Aorta (tissue), 5 donors: Measurements from ENCODE around the gene AZU1. TPM values are rescaled to one million over a fixed set of nuclear protein-coding genes. Genes with fewer than 3 reads are reported as not detected.
A peak's percentile ranks its signal among the peaks of the same experiment; 100 is the strongest.
"Not testable (repeated sequence)": the region's sequence is repeated elsewhere in the genome, so short reads cannot be mapped to it uniquely, and the experiment has no call there.

Source experiments
- ATAC-seq: fragments of 200-7000 bp; cut with Tn5 transposase; one replicate; pipeline ENCODE4 v1.9.1; 2022; ENCODE audit warnings: moderate library complexity; ENCODE audit not compliant: low FRiP score
- DNase-seq, 2 donors: peaks; one replicate each; pipeline ENCODE4 v3.0.0-alpha.2; 2020
- H3K27ac ChIP-seq, 2 donors: one replicate each; pipeline ENCODE4 v1.5.1; 2013; ENCODE audit warnings: low read length in 2 of 2, mild to moderate bottlenecking in 2 of 2, moderate library complexity in 2 of 2, control low read depth in 1 of 2, inconsistent platforms in 1 of 2, low read depth in 1 of 2
- H3K27me3 ChIP-seq, 2 donors: one replicate each; pipeline ENCODE4 v1.6.1; 2013; ENCODE audit warnings: control low read depth in 1 of 2, low read length in 1 of 2, mild to moderate bottlenecking in 1 of 2, moderate library complexity in 1 of 2; ENCODE audit not compliant: insufficient read depth in 2 of 2, control insufficient read depth in 1 of 2
- H3K36me3 ChIP-seq, 2 donors: one replicate each; pipeline ENCODE4 v1.6.1; 2013; ENCODE audit warnings: control low read depth in 1 of 2, low read length in 1 of 2, mild to moderate bottlenecking in 1 of 2; ENCODE audit not compliant: insufficient read depth in 2 of 2, control insufficient read depth in 1 of 2
- H3K4me1 ChIP-seq, 2 donors: one replicate each; pipeline ENCODE4 v1.6.1; 2013; ENCODE audit warnings: low read length in 2 of 2, control low read depth in 1 of 2, mild to moderate bottlenecking in 1 of 2, moderate library complexity in 1 of 2; ENCODE audit not compliant: insufficient read depth in 2 of 2, control insufficient read depth in 1 of 2
- H3K4me3 ChIP-seq, 2 donors: one replicate each; pipeline ENCODE4 v1.5.1; 2013; ENCODE audit warnings: low read length in 2 of 2, control low read depth in 1 of 2, mild to moderate bottlenecking in 1 of 2
- H3K9me3 ChIP-seq: one replicate; pipeline ENCODE4 v1.6.1; 2013; ENCODE audit warnings: mild to moderate bottlenecking, low read length; ENCODE audit not compliant: control insufficient read depth
- WGBS, 2 donors: extraction: QIAGEN DNeasy Blood & Tissue Kit; methylation state at CpG; one replicate each; pipeline ENCODE4 v1.1.7; 2013; 5-methylcytosine and 5-hydroxymethylcytosine counted together
- intact Hi-C, 2 donors: fragments of 100-400 bp; cut with DNase I; formaldehyde crosslinking; loops; one replicate each; pipeline versions ENCODE4 v1.14.2 to v1.15.0; 2022
- polyA plus RNA-seq, 2 donors: library from polyadenylated mRNA; stranded (reverse); fragments of 200-250 nt; gene quantifications; one replicate each; pipeline ENCODE4 v1.2.3, GENCODE V29; 2013
- total RNA-seq, 2 donors: library from RNA; stranded (reverse); fragmentation: NEBNext Ultra II Directional; extraction: Animal tissue kit (Norgen Biotek cat#: 25700); gene quantifications; one replicate each; pipeline ENCODE4 v1.2.1, GENCODE V29; 2021
- donor health status: healthy with polysubstance abuse.
- donor health status: Bipolar disorder and iron deficiency.
- donor health status: DM: no; HTN: no; CAD: no.
- donor health status: DM: no; HTN: no; CAD: no.
- donor health status: DM: yes; HTN: yes; CAD: no.

The AZU1 gene
- total and polyA plus RNA-seq, 4 donors, result 0.49 to 0.72 TPM; not detected in 2

DNA sequence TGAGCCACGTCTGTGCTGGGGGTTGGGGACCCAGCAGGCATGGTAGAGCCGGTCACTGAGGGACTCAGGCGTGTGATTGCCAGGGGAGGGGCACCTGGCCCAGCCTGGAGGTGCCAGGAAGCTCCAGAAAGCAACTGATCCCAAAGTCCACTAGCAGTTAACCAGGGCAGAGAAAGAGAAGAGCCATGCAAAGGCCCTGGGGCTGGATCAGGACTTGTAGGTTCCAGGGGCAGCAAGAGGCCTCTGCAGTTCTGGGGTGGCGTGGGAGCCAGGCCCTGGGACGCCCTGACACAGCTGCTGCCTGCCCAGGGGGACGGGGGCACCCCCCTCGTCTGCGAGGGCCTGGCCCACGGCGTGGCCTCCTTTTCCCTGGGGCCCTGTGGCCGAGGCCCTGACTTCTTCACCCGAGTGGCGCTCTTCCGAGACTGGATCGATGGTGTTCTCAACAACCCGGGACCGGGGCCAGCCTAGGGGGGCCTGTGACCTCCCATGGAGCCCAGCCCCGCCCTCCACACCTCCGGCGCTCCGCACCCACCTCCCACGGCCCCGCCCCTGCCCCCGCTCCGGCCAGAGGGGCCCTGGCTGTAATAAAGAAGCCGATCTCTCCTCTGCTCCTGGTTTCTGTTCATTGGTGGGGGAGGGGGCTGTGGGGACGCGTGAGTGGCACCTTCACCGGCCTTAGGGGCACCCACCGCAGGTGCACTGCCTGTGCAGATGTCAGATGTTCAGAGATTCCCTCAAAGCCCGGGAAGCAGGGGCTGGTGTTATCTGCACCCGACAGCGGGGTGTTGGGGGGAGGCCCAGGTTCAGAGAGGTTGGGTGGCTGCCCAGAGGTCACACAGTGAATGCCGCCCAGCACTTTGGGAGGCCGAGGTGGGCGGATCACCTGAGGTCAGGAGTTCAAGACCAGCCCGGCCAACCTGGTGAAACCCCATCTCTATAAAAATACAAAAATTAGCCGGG, 4.1 kb downstream of the AZU1 start:
- H3K4me3 ChIP-seq, result no peak overlapping the region
- no peak overlapping the region for H3K27ac ChIP-seq
- H3K9me3 ChIP-seq, result peaks cover 2% of the 10 kb centered on the region
- no peaks in the 10 kb centered on the region for H3K27me3 ChIP-seq
- H3K36me3 ChIP-seq, result no peaks in the 10 kb centered on the region
- H3K4me1 ChIP-seq, result no peaks in the 10 kb centered on the region
- 59 to 60% methylated on average over 37 to 38 of the region's 38 CpGs for WGBS, 2 donors
- ATAC-seq (no peak), DNase-seq (no peak)
- intact Hi-C loops, result no loop called here

GRCh38 chr19:834216-834615, 6.6 kb downstream of the AZU1 start:
- Histone ChIP-seq H3K36me3 (no peaks in the 10 kb centered on the region), H3K4me1 (no peaks in the 10 kb centered on the region), H3K9me3 (peaks cover 2% of the 10 kb centered on the region), H3K27me3 (no peaks in the 10 kb centered on the region), H3K4me3 (no peak overlapping the region), H3K27ac (no peak overlapping the region)
- intact Hi-C loops, result no loop called here
- WGBS, 2 donors, result 71 to 78% methylated on average over 24 of the region's 24 CpGs
- ATAC-seq (no peak), DNase-seq (no peak)

DNA sequence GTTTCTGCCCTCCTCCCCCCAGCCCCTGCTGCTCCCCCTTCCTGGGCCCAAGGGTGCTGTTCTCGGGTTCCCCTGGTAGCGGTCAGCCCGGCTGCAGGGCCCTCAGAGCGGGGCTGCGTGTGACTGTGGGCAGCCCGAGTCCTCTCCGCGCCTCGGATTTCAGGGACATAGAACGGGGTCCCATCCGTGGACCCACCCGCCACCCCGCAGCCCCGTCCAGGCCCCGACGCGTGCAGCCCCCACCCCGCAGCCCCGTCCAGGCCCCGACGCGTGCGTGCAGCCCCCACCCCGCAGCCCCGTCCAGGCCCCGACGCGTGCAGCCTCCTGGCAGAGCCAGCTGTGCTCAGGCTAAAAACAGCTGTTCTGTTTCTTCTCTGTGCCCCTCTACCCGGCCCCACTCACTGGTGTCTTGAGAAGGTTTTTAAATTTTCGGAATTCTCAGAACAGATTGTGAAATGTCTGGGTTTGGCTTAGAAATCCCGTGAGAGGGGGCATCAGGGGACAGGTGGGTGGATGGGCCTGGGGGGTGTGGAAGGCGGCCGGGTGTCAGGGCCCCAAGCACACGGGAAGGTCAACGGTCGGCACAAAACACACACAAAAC, 7.7 kb downstream of the AZU1 start:
- intact Hi-C loops, result no loop called here
- Histone ChIP-seq H3K9me3 (peaks cover 2% of the 10 kb centered on the region), H3K27ac (no peak overlapping the region), H3K4me3 (no peak overlapping the region), H3K4me1 (no peaks in the 10 kb centered on the region), H3K27me3 (no peaks in the 10 kb centered on the region), H3K36me3 (no peaks in the 10 kb centered on the region)
- DNase-seq (peak in 1 of 2 donors; percentile 81), ATAC-seq (peak; percentile 84)
- WGBS, 2 donors, result 61 to 63% methylated on average over 32 to 36 of the region's 36 CpGs

DNA sequence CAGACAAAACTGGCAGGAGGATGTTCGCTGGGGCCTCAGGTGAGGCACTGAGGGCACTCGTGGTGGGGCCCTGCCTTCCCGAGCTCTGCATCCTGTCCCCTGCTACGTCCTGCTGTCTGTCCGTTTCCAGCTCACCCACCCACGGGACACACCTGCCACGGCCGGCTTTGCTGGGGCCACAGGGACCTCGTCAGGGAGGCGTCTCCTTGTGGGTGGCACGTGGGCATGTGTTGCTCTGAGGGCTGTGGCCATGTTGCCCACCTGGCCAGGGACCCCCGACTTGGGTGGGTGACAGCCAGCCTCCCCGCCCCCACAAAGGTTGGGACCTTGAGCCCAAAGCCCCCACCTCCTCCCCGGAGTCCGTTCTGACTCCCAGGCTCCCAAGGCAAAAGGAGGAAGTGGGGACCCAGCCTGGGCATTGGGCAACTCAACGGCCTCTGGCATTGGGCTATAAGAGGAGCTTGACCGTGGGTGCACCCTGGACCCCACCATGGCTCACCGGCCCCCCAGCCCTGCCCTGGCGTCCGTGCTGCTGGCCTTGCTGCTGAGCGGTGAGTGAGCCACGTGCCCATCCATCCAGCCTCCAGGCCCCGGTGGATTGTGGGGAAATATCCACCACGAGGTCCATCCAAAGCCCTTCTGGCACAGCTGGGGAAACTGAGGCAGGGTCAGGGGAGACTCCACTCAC, 13.0 kb downstream of the AZU1 start, which contains the start of gene PRTN3:
Gene PRTN3, plus strand, starts transcription at position 481 of the 688 bp plus-strand sequence. Its CDS starts 10 bp downstream, at position 491.
- WGBS, 2 donors, result 73 to 78% methylated on average over 24 of the region's 24 CpGs
- no peaks in the 10 kb centered on the region for H3K9me3 ChIP-seq
- no peak within 1 kb of the TSS for H3K4me3 ChIP-seq
- intact Hi-C loops, result no loop called here
- no peaks in the 10 kb centered on the region for H3K4me1 ChIP-seq
- no peaks in the 10 kb centered on the region for H3K36me3 ChIP-seq
- H3K27ac ChIP-seq, result no peak within 1 kb of the TSS
- no peaks in the 10 kb centered on the region for H3K27me3 ChIP-seq
- ATAC-seq, result peak; percentile 23
- peak in 1 of 2 donors; percentile 66 for DNase-seq

- intact Hi-C loops, H3K27ac ChIP-seq, DNase-seq, H3K36me3 ChIP-seq, H3K4me1 ChIP-seq, H3K27me3 ChIP-seq, ATAC-seq, H3K4me3 ChIP-seq, H3K9me3 ChIP-seq: not testable (repeated sequence)
- 80% methylated on average over 7 of the region's 7 CpGs for whole genome bisulfite sequencing, 2 donors
Observed at GRCh38 chr19:842802-843179, 15.2 kb downstream of the AZU1 start.

DNA sequence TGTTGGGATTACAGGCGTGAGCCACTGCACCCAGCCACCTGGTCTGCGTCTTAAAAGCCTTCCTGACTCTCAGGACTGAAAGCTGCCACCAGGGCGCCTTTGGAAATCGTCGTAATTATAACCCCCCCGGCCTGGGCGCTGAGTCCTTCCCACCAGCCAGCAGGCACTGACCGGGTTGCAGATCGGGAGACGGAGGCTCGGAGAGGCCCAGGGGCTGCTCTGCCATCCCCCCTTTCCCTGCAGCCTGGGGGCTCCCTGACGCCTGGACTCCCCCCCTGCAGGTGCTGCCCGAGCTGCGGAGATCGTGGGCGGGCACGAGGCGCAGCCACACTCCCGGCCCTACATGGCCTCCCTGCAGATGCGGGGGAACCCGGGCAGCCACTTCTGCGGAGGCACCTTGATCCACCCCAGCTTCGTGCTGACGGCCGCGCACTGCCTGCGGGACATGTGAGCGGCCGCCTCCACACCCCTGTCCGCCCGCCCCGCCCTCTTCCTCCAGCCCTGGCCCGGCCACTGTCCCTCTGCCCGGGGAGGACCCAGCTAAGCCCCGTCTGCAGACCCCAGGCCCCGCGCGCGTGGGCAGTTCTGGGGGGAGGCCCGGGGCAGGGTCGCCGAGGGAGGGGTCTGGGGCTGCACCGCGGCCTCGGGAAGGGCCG, 15.7 kb downstream of the AZU1 start:
- DNase-seq (no peak), ATAC-seq (peak; percentile 37)
- no peaks in the 10 kb centered on the region for H3K9me3 ChIP-seq
- intact Hi-C loops, result no loop called here
- no peaks in the 10 kb centered on the region for H3K4me1 ChIP-seq
- no peak overlapping the region for H3K27ac ChIP-seq
- no peak overlapping the region for H3K4me3 ChIP-seq
- no peaks in the 10 kb centered on the region for H3K36me3 ChIP-seq
- WGBS, 2 donors, result 2 to 4% methylated on average over 45 to 46 of the region's 46 CpGs
- no peaks in the 10 kb centered on the region for H3K27me3 ChIP-seq

- DNase-seq (no peak), ATAC-seq (no peak)
- H3K4me1 ChIP-seq, result no peaks in the 10 kb centered on the region
- no peaks in the 10 kb centered on the region for H3K36me3 ChIP-seq
- intact Hi-C loops, result no loop called here
- no peaks in the 10 kb centered on the region for H3K9me3 ChIP-seq
- no peak overlapping the region for H3K27ac ChIP-seq
- no peak overlapping the region for H3K4me3 ChIP-seq
- WGBS, 2 donors, result 4 to 38% methylated on average over 18 to 69 of the region's 70 CpGs
- no peaks in the 10 kb centered on the region for H3K27me3 ChIP-seq
Observed at GRCh38 chr19:843836-844545, 16.4 kb downstream of the AZU1 start.

GRCh38 chr19:844546-844971, 16.9 kb downstream of the AZU1 start:
- H3K36me3 ChIP-seq, result no peaks in the 10 kb centered on the region
- 32 to 53% methylated on average over 11 of the region's 11 CpGs for WGBS, 2 donors
- ATAC-seq, result no peak
- DNase-seq, result no peak
- H3K4me1 ChIP-seq, result no peaks in the 10 kb centered on the region
- intact Hi-C loops, result no loop called here
- no peaks in the 10 kb centered on the region for H3K27me3 ChIP-seq
- no peaks in the 10 kb centered on the region for H3K9me3 ChIP-seq
- H3K27ac ChIP-seq, result no peak overlapping the region
- H3K4me3 ChIP-seq, result no peak overlapping the region
